Spleen (tissue), 7 donors: Measurements from ENCODE around the gene CACNA2D1.

ENCODE experiments used
- CTCF ChIP-seq, 11 experiments: fragments of 200-600 bp in 7 of 11; fragments of 450-650 bp in 4 of 11; sonication (generic) in 4 of 11; IDR thresholded peaks in 8 of 11; conservative IDR thresholded peaks in 3 of 11; 1 replicate in 7 of 11; 2 replicates in 4 of 11; pipeline versions ENCODE4 v1.4.0 to v1.8.0; 2016 to 2021; ENCODE audit warnings: antibody characterized with exemption in 11 of 11, inconsistent platforms in 4 of 11, mild to moderate bottlenecking in 1 of 11
- POLR2A ChIP-seq, 3 donors: fragments of 450-650 bp; IDR thresholded peaks; one replicate each; pipeline ENCODE4 v1.5.1; 2017; ENCODE audit warnings: antibody characterized with exemption in 3 of 3, mild to moderate bottlenecking in 1 of 3
- POLR2AphosphoS5 ChIP-seq, 3 donors: sonication (generic); formaldehyde crosslinking; IDR thresholded peaks; one replicate each; pipeline ENCODE4 v1.5.1; 2017; ENCODE audit warnings: antibody characterized with exemption in 3 of 3
- donor health status: DM: no; HTN: no; CAD: no; lungs with moderate emphysema.
- donor health status: DM: no; HTN: no; CAD: no.
- donor health status: DM: no; HTN: no; CAD: no.

GRCh38 chr7:82039621-82040020, 404.0 kb downstream of the CACNA2D1 start:
- TF ChIP-seq CTCF (IDR thresholded peaks at IDR 0.05 in 8 of 11, conservative IDR thresholded peaks at IDR 0.05 in 3 of 11) (no peak), POLR2A (IDR thresholded peaks at IDR 0.05) (no peak), POLR2AphosphoS5 (IDR thresholded peaks at IDR 0.05) (no peak)
